Left lung (tissue), 10 donors: ENCODE results near the gene TRIM54. TPM values are rescaled to one million over a fixed set of nuclear protein-coding genes. Genes with fewer than 3 reads are reported as not detected.
"Not testable (repeated sequence)": the region's sequence is repeated elsewhere in the genome, so short reads cannot be mapped to it uniquely, and the experiment has no call there.

Experiments
- ATAC-seq: fragments of 200-7000 bp; cut with Tn5 transposase; one replicate; pipeline ENCODE4 v1.9.1; 2020; ENCODE audit warnings: moderate library complexity
- DNase-seq, 4 donors: peaks; one replicate each; pipeline ENCODE4 v3.0.0-alpha.2; 2013 to 2020
- H3K27ac ChIP-seq, 2 donors: fragments of 200-600 bp; sonication (generic) in 1 of 2; one replicate each; pipeline versions ENCODE4 v1.5.0 to v1.8.0; 2020 to 2021
- H3K27me3 ChIP-seq, 2 donors: fragments of 200-600 bp; sonication (generic) in 1 of 2; one replicate each; pipeline versions ENCODE4 v1.5.0 to v1.8.0; 2020 to 2021
- H3K36me3 ChIP-seq, 2 donors: fragments of 200-600 bp; sonication (generic) in 1 of 2; one replicate each; pipeline versions ENCODE4 v1.5.0 to v1.8.0; 2020 to 2021
- H3K4me1 ChIP-seq, 2 donors: fragments of 200-600 bp; one replicate each; pipeline ENCODE4 v1.8.0; 2021
- H3K4me3 ChIP-seq, 2 donors: fragments of 200-600 bp; sonication (generic) in 1 of 2; one replicate each; pipeline versions ENCODE4 v1.5.0 to v1.8.0; 2020 to 2021; ENCODE audit warnings: mild to moderate bottlenecking in 1 of 2
- H3K9me3 ChIP-seq, 2 donors: fragments of 200-600 bp; sonication (generic) in 1 of 2; one replicate each; pipeline versions ENCODE4 v1.5.0 to v1.8.0; 2020 to 2021
- intact Hi-C, 2 donors: fragments of 100-400 bp; cut with DNase I; formaldehyde crosslinking; loops; one replicate each; pipeline versions ENCODE4 v1.11.2 to v1.14.2; 2022
- polyA plus RNA-seq, 6 donors: library from polyadenylated mRNA; unstranded; fragments of 120-200 nt; gene quantifications; one replicate each; pipeline ENCODE4 v1.2.1, GENCODE V29; 2013; ENCODE audit not compliant: insufficient read length in 6 of 6
- total RNA-seq, 2 donors: library from RNA; stranded (reverse); fragmentation: NEBNext Ultra II Directional; extraction: Animal tissue kit (Norgen Biotek cat#: 25700); gene quantifications; one replicate each; pipeline ENCODE4 v1.2.1, GENCODE V29; 2021
- TF ChIP-seq, protein P1 (sequence below), 2 donors: fragments of 200-600 bp; sonication (generic) in 1 of 2; IDR thresholded peaks; one replicate each; pipeline versions ENCODE4 v1.5.0 to v1.8.0; 2021; ENCODE audit warnings: antibody characterized with exemption in 2 of 2
- donor health status: DM: no; HTN: yes; CAD: no.
- donor health status: DM: no; HTN: no; CAD: no.

Gene TRIM54
- total and polyA plus RNA-seq, 8 donors, result 0.07 to 0.17 (median 0.09) TPM; not detected in 2

DNA sequence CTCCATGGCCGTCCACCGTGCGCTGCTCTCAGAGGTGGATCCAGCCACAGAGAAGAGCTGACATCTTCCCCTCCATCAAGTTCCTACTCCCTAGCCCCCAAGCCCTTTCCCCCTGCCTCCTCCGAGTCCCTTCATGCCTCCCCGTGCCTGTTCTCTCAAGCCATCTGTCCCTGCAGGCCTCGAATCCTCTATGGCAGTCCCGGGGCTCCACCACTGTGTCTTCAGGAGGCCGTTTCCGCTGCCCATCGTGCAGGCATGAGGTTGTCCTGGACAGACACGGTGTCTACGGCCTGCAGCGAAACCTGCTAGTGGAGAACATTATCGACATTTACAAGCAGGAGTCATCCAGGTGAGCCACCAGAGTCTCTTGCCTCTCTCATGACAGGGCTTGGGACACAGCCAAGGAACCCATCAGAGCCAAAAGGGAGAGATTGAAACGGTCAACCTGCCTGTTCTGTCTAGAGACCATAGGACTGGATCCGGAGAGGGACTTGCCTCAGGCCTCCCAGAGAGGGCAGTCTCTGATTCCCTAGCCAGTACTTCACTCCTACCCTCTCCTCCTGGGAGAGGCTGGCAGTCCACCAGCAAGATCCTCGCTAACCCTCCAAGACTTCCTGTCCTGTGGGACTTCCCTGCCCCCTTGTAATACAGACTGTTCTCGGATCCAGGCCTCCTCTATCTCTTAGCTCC, 16.3 kb downstream of the TRIM54 start:
- Histone ChIP-seq H3K4me3 (no peak overlapping the region), H3K27me3 (peaks cover 0 to 6% of the 10 kb centered on the region in 2 donors), H3K9me3 (no peaks in the 10 kb centered on the region), H3K4me1 (peaks cover 0 to 12% of the 10 kb centered on the region in 2 donors), H3K27ac (no peak overlapping the region), H3K36me3 (no peaks in the 10 kb centered on the region)
- intact Hi-C loops, result no loop called here
- DNase-seq (no peak), ATAC-seq (peak; percentile 56)
- TF ChIP-seq, protein P1, sequence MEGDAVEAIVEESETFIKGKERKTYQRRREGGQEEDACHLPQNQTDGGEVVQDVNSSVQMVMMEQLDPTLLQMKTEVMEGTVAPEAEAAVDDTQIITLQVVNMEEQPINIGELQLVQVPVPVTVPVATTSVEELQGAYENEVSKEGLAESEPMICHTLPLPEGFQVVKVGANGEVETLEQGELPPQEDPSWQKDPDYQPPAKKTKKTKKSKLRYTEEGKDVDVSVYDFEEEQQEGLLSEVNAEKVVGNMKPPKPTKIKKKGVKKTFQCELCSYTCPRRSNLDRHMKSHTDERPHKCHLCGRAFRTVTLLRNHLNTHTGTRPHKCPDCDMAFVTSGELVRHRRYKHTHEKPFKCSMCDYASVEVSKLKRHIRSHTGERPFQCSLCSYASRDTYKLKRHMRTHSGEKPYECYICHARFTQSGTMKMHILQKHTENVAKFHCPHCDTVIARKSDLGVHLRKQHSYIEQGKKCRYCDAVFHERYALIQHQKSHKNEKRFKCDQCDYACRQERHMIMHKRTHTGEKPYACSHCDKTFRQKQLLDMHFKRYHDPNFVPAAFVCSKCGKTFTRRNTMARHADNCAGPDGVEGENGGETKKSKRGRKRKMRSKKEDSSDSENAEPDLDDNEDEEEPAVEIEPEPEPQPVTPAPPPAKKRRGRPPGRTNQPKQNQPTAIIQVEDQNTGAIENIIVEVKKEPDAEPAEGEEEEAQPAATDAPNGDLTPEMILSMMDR (IDR thresholded peaks at IDR 0.05), result no peak

DNA sequence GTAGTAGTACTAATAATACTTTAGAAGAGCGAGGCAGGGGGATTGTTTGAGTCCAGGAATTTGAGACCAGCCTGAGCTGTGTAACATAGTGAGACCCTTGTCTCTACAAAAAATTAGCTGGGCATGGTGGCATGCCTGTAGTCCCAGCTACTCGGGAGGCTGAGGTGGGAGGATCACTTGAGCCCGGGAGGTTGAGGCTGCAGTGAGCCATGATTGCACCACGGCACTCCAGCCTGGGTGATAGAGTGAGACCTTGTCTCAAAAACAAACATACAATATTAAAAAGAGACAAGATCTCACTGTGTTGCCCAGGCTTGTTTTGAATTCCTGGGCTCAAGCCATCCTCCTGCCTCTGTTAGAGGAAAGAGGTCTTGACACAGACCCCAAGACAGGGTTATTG, 18.4 kb downstream of the TRIM54 start:
- ATAC-seq, H3K27ac ChIP-seq, H3K36me3 ChIP-seq, DNase-seq, H3K4me3 ChIP-seq, H3K9me3 ChIP-seq, intact Hi-C loops: not testable (repeated sequence)
- Histone ChIP-seq H3K4me1 (peaks cover 0 to 13% of the 10 kb centered on the region in 2 donors), H3K27me3 (peaks cover 0 to 14% of the 10 kb centered on the region in 2 donors)

DNA sequence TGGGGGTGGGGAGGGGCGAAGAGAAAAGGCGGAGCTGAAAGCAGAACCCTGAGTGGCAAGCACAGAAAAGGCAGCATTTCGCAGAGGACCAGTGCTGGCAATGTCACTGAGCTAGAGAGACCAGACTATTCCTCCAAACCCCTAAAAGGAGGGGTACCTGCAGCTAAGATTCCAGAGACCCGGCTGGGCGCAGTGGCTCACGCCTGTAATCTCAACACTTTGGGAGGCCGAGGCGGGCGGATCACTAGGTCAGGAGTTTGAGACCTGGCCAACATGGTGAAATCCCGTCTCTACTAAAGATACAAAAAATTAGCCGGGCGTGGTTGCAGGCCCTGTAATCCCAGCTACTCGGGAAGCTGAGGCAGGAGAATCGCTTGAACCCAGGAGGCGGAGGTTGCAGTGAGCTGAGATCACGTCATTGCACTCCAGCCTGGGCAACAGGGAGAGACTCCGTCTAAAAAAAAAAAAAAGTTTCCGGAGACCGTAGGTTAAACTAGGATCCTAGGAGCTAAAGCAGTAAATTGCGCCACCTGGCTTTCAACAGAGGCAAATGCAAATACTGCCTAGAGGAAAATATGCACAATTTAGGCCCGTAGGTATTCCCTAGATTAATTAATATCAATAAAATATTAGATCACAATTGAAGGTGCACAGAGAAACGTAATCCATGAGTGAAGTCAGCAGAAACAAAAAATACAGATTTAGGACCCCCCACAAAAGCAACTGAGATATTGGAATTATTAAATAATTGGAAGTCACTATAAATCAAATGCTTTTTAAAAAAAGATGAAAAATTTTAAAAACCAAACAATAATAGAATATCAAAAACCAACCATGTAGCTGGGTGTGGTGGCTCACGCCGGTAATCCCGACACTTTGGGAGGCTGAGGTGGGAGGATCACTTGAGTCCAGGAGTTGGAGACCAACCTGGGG, 21.1 kb downstream of the TRIM54 start:
- Histone ChIP-seq H3K4me3 (peak overlapping the region; percentile 31), H3K4me1 (peaks cover 0 to 32% of the 10 kb centered on the region in 2 donors), H3K9me3 (no peaks in the 10 kb centered on the region), H3K27me3 (peaks cover 27 to 41% of the 10 kb centered on the region in 2 donors), H3K36me3 (peaks cover 0 to 4% of the 10 kb centered on the region in 2 donors), H3K27ac (no peak overlapping the region)
- peak; percentile 89 for ATAC-seq
- intact Hi-C loops, result no loop called here
- TF ChIP-seq, protein P1 (IDR thresholded peaks at IDR 0.05), result peak; percentile 85 to 92
- DNase-seq, result no peak

DNA sequence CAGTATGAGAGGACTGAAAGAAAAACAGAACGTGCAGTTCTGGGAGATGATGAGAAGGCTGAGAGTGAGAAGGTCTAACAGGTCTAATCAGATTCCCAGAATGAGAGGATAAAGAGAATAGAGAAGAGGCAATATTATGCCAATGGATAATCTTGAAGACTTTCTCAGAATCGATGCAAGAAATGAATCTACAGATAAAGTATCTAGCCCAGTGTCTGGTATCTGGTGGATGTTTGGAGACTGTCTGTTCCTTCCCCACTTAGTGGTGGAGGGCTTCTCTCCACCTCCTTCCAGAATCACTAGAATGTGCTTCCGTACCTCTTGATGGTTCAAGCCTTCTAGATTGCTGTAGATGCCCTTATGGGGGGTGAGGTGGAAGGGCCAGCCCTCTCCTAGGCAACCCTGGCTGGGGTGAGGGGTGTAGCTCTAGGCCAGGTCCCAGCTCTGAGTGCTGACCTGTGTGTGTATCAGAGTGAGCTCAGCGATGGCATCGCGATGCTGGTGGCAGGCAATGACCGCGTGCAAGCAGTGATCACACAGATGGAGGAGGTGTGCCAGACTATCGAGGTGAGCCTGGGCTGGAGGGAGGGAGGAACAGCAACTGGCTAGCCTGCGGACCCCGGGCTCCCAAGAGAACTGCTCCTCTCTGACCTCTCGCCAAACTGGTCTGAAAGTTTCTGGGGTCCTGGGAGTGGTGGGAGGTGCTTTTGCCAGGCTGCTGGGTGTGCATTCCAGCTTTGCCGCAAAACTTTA, 22.4 kb downstream of the TRIM54 start:
- intact Hi-C loops, result no loop called here
- ATAC-seq, result no peak

DNA sequence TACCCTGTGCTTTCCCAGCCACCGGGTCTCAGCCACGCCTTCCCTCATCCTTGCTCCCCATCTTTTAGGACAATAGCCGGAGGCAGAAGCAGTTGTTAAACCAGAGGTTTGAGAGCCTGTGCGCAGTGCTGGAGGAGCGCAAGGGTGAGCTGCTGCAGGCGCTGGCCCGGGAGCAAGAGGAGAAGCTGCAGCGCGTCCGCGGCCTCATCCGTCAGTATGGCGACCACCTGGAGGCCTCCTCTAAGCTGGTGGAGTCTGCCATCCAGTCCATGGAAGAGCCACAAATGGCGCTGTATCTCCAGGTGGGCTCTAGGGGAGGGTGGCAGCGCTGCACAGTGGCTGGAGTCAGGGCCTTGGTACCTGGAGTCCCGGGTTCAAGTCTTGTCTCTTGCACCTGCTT, 23.3 kb downstream of the TRIM54 start:
- intact Hi-C loops, result no loop called here
- TF ChIP-seq, protein P1 (IDR thresholded peaks at IDR 0.05), result no peak
- peaks cover 32 to 48% of the 10 kb centered on the region in 2 donors for H3K27me3 ChIP-seq
- ATAC-seq (no peak), DNase-seq (no peak)
- H3K36me3 ChIP-seq, result peaks cover 0 to 24% of the 10 kb centered on the region in 2 donors
- no peaks in the 10 kb centered on the region for H3K9me3 ChIP-seq
- no peak overlapping the region for H3K27ac ChIP-seq
- no peak overlapping the region for H3K4me3 ChIP-seq
- H3K4me1 ChIP-seq, result peaks cover 0 to 32% of the 10 kb centered on the region in 2 donors

More for the DNA sequence above, 22.4 kb downstream of the TRIM54 start:
- TF ChIP-seq, protein P1 (IDR thresholded peaks at IDR 0.05), result no peak
- Histone ChIP-seq H3K36me3 (peaks cover 0 to 16% of the 10 kb centered on the region in 2 donors), H3K9me3 (no peaks in the 10 kb centered on the region), H3K27me3 (peaks cover 32 to 48% of the 10 kb centered on the region in 2 donors), H3K4me3 (no peak overlapping the region), H3K4me1 (peaks cover 0 to 32% of the 10 kb centered on the region in 2 donors), H3K27ac (no peak overlapping the region)
- no peak for DNase-seq
